Loucy (cell line): ENCODE measurements around the gene NTF4.
"Not testable (repeated sequence)": the region's sequence is repeated elsewhere in the genome, so short reads cannot be mapped to it uniquely, and the experiment has no call there.

ENCODE experiments used
- CTCF ChIP-seq: fragments of 200-600 bp; sonication (generic); conservative IDR thresholded peaks from 2 replicates; pipeline ENCODE4 v1.5.1; 2014; ENCODE audit warnings: mild to moderate bottlenecking, antibody characterized with exemption, low read length
- EZH2phosphoT487 ChIP-seq: fragments of 200-600 bp; IDR thresholded peaks from 2 replicates; pipeline ENCODE4 v1.6.1; 2018; ENCODE audit warnings: antibody characterized with exemption, mild to moderate bottlenecking, moderate library complexity, borderline replicate concordance

DNA sequence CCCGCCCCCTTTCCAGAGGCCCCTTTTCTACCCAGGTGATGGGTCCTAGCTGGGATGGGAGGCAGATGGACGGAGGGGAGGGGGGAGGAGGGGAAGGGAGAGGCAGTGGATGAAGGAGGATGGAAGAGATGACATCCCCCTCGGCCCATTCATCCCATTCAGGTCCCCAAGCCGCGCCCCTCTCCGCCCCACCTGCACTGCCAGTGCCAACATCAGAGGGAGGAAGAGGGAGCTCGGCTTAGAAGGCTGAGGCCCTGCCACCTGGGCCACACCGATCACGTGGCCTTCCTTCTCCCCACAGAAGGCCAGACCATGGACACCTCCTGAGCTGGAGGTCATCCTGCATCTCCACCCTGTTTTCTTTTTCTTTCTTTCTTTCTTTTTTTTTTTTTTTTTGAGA is 35.9 kb downstream of the NTF4 start:
- not testable (repeated sequence) for TF ChIP-seq CTCF, EZH2phosphoT487
